ENCODE data around the gene LRMDA.

DNA sequence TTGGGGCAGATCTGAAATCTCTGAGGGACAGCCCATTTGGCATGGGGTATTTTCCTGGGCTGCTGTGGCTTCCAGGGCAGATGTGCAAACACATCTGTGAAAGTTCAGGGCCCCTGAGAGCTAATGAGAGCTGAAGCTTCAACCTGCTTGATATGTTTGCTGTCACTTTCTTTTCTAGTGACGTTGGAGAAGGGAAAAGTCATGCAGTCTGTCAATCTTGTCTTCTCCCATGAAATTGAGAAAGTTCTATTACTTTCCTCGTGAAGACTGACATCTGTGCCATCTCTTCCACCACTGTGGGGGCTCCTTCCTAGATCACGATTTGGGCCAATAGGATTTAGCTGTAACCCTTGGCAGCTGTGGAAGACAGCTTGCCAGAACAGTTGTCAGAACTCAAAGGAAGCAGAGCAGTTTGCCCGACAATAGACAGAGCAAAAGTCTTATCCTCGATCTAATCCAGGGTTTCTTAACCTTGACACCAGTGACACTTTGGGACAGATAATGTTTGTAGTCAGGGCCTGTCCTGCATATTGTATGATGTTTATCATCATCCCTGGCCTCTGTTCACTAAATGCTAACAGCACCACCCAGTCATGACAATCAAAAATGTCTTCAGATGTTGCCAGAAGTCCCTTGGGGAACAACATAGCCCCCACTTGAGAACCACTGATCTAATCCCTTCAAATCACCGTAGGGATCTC, 586.5 kb downstream of the LRMDA start:
- TF ChIP-seq, protein P1, sequence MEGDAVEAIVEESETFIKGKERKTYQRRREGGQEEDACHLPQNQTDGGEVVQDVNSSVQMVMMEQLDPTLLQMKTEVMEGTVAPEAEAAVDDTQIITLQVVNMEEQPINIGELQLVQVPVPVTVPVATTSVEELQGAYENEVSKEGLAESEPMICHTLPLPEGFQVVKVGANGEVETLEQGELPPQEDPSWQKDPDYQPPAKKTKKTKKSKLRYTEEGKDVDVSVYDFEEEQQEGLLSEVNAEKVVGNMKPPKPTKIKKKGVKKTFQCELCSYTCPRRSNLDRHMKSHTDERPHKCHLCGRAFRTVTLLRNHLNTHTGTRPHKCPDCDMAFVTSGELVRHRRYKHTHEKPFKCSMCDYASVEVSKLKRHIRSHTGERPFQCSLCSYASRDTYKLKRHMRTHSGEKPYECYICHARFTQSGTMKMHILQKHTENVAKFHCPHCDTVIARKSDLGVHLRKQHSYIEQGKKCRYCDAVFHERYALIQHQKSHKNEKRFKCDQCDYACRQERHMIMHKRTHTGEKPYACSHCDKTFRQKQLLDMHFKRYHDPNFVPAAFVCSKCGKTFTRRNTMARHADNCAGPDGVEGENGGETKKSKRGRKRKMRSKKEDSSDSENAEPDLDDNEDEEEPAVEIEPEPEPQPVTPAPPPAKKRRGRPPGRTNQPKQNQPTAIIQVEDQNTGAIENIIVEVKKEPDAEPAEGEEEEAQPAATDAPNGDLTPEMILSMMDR (conservative IDR thresholded peaks at IDR 0.05; ENCODE audit: low read length) = no peak
- TF ChIP-seq EZH2phosphoT487 (IDR thresholded peaks at IDR 0.05; ENCODE audit: borderline replicate concordance, low read depth, low read length) = no peak

Data from OCI-LY7 (cell line).